CD4-positive, alpha-beta T cell treated with Interleukin-1 beta for 1 hour (primary cell): ENCODE measurements around the gene PDE6A.
A peak's percentile ranks its signal among the peaks of the same experiment; 100 is the strongest.
"Not testable (repeated sequence)": the region's sequence is repeated elsewhere in the genome, so short reads cannot be mapped to it uniquely, and the experiment has no call there.

Experiments
- DNase-seq, 2 donors: peaks; one replicate each; pipeline ENCODE4 v3.0.0-alpha.2; 2020 to 2022

PDE6A gene

GRCh38 chr5:149892594-149892993, 52.0 kb downstream of the PDE6A start:
- no peak for DNase-seq

DNA sequence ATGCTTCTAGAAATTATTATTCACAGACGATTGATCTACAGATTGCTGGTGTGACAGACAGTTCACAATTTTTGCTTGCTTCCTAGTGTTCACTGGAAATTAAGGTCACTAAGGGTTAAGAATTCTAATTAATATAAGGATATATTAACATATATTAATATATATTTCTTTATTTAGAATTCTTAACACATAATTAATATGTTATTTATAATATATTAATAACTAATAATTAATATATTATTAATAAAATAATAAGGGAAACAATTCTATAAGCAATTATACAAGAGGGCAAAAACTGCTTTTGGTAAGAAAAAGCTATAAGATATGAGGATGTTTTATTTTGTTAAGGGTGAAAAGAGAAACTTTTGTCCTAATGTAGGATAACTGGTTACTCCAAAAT, 56.3 kb downstream of the PDE6A start:
- DNase-seq = no peak

- no peak for DNase-seq
These were observed 56.9 kb downstream of the PDE6A start for GRCh38 chr5:149887622-149888183.

GRCh38 chr5:149886692-149887470, 57.7 kb downstream of the PDE6A start:
- no peak for DNase-seq

- no peak for DNase-seq
These were observed 58.5 kb downstream of the PDE6A start for GRCh38 chr5:149886060-149886459.

- DNase-seq = no peak
These were observed 59.1 kb downstream of the PDE6A start for GRCh38 chr5:149885513-149885912.

- DNase-seq = no peak
These were observed 61.0 kb downstream of the PDE6A start for GRCh38 chr5:149883550-149883949.

GRCh38 chr5:149882633-149883032, 62.0 kb downstream of the PDE6A start:
- not testable (repeated sequence) for DNase-seq

- no peak for DNase-seq
These were observed 62.7 kb downstream of the PDE6A start for GRCh38 chr5:149881874-149882273.

DNA sequence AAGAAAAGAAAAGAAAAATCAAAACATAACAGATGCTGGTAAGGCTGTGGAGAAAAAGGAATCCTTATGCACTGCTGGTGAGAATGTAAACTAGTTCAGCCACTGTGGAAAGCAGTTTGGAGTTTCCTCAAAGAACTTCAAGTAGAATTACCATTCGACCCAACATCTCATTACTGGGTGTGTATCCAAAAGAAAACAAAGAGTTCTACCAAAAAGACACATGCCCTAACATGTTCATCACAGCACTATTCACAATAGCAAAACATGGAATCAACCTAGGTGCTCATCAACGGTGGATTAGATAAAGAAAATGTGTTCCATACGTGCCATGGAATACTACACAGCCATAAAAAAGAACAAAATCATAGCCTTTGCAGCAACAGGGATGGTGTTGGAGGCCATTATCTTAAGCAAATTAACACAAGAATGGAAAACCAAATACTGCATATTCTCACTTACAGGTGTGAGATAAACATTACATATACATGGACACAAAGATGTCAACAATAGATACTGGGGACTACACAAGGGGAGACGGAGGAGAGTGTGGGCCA, 63.4 kb downstream of the PDE6A start:
- no peak for DNase-seq

DNA sequence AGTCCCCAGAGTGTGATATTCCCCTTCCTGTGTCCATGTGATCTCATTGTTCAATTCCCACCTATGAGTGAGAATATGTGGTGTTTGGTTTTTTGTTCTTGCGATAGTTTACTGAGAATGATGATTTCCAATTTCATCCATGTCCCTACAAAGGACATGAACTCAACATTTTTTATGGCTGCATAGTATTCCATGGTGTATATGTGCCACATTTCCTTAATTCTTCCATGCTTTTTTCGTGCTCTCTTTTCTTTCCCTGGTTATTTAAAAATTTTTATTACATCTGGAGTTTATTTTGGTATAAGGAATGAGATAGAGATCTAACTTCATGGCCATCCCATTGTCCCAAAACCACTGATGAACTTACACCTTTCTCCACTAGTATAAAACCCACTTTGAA, 65.0 kb downstream of the PDE6A start:
- DNase-seq = not testable (repeated sequence)

GRCh38 chr5:149878371-149878770, 66.2 kb downstream of the PDE6A start:
- DNase-seq = no peak

DNA sequence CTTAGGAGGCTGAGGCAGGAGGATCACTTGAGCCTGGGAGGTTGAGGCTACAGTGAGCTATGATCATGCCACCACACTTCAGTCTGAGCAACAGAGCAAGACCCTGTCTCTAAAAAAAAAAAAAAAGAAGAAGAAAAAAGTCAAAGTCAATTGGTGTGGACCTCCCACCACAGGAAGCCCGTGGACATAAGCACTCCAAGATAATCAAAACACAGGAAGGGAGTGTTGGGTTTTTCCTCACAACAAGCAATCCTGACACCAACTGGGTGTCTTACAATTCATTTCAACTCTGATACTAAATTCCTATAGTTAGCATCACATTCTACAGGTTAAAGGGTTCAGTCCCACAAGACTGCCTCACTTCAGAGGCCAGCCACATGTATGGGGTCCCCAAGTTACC, 70.7 kb downstream of the PDE6A start:
- DNase-seq = no peak

DNA sequence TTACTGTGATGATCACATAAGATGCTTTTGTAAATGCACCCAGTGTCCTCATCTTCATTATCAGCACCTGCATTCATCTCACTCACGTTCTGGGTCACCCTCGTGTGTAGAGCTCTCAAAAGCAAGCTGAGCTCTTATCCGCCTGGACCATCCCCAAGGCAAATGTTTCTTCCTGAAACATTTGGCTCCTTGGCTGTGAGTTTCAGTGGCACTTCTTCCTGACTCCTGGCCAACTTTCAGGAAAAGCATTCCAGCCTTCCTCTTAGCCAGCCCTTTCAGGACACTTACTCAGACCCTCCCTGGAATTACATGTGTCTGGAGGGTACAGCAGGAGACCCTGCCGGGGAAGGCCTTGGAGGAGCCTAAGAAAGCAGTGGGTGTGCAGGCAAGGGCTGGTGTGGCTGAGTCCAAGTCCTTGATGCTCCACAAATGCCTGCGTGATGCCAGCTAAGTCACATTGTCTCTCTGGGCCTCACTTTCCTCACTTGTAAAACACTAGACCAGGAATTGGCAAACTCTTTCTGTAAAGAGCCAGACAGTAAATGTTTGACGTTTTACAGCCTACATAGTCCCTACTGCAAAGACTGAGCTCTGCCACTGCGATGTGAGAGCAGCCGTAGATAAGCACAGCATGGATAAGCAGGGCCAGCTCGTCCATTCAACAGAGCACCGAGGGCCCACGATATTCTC, 72.1 kb downstream of the PDE6A start:
- no peak for DNase-seq

GRCh38 chr5:149871471-149871870, 73.1 kb downstream of the PDE6A start:
- DNase-seq = no peak

- DNase-seq = no peak
These were observed 73.9 kb downstream of the PDE6A start for GRCh38 chr5:149870697-149871096.

DNA sequence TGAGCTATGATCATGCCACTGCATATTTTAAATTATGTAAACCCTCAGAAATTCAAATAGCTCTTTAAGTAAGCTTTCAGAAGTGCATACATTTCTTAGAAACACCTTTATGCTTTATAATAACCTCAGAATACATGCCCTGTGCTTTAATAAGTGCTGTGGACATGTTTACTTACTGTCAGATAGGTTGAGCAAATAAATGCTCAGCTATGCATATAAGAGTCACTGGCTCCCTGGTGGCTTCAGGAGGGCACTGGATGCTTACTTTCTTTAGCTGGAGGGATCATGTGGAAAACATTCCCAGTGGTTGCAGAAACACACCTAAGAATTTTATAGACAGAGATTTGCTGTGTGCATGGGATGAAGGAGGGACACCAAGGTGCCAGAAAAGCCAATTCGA, 74.4 kb downstream of the PDE6A start:
- no peak for DNase-seq

- DNase-seq = no peak
These were observed 75.2 kb downstream of the PDE6A start for GRCh38 chr5:149869411-149869821.

DNA sequence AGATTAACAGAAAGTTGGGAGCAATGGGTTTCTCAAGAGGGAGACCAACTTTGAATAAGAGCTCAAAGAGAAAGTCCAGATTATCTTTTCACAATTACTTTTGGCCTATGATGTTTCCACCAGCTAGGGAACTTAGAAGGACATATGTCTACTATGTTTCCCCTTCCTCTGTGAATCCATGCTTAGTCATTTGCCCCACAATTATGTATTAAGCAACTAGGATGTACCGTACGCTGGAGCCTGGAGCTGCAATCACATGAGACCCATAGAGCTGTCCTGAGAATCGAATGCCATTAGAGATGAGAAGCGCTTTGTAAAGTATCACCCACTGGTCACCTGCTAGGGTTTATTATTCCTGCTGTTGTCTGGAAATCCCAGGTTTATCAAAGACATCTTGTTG, 78.8 kb downstream of the PDE6A start:
- no peak for DNase-seq

DNA sequence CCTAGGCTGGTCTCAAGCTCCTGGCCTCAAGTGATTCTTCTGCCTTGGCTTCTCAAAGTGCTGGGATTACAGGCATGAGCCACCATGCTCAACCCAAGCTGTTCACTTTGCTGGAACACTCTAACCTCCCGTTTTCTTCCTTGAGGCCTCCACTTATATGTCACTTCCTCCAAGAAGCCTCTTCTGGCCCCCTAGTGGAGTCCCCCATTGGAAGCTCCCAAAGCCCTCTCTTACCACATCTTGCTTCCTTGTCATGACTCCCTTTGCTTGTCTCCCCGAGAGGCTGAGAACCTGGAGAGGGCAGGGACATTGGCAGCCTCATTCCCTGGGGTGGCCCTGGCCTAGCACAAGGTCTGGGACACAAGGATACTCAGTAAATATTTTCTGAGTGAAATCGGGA, 80.8 kb downstream of the PDE6A start:
- DNase-seq = no peak

DNA sequence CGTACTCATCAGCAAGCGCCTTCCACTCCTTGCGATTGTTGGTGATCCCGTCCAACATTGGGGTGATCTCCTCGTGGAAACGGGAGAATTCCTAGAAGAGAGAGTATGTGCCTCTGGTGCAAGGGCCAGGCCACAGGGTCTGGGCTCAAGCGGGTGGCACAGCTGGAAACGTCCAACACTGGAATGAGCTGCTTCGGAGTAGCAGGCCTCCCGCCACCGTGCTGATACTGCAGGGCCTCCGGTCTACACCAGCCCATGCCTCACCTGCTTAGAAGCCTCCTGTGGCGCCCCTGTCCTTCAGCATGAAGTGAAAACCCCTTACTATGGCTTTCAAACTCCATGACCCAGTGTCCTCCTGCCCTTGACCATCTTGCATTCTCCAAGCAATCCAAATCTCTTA, 81.4 kb downstream of the PDE6A start:
- DNase-seq = no peak

GRCh38 chr5:149860801-149861322, 83.7 kb downstream of the PDE6A start:
- DNase-seq = peak; percentile 10

GRCh38 chr5:149859746-149860145, 84.8 kb downstream of the PDE6A start:
- no peak for DNase-seq

DNA sequence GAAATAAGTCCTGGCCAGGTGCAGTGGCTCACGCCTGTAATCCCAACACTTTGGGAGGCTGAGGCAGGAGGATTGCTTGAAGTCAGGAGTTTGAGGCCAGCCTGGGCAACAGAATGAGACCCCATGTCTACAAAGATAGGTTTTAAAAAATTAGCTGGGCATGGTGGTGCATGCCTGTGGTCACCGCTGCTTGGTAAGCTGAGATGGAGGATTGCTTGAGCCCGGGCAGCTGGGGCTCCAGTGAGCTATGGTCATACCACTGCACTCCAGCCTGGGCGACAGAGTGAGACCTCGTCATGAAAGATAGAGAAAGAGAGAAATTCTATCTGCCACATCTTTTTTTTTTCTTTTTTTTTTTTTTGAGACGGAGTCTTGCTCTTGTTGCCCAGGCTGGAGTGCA, 86.1 kb downstream of the PDE6A start:
- not testable (repeated sequence) for DNase-seq
